Upper lobe of left lung (tissue), 4 donors: ENCODE data around the gene MAGI2.

Experiments
- POLR2A ChIP-seq, 4 donors: fragments of 450-650 bp; IDR thresholded peaks; one replicate each; pipeline ENCODE4 v1.5.1; 2016 to 2017; ENCODE audit warnings: antibody characterized with exemption in 4 of 4, mild to moderate bottlenecking in 2 of 4
- POLR2AphosphoS5 ChIP-seq, 2 donors: sonication (generic); formaldehyde crosslinking; IDR thresholded peaks; one replicate each; pipeline ENCODE4 v1.5.1; 2017; ENCODE audit warnings: antibody characterized with exemption in 2 of 2
- TF ChIP-seq, protein P1 (sequence below), 6 experiments: fragments of 450-650 bp in 4 of 6; fragments of 200-600 bp in 2 of 6; sonication (generic) in 2 of 6; IDR thresholded peaks; one replicate each; pipeline ENCODE4 v1.5.1; 2016 to 2019; ENCODE audit warnings: antibody characterized with exemption in 6 of 6

DNA sequence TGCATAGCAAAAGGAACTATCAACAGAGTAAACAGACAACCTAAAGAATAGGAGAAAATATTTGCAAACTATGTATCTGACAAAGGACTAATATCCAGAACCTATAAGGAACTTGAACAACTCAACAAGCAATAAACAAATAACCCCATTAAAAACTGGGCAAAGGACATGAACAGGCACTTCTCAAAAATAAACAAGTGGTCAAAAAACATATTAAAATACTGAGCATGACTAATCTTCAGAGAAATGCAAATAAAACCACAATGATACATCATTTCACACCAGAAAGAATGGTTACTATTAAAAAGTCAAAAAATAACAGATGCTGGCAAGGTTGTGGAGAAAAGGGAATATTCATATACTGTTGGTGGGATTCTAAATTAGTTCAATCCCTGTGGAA is 17.1 kb downstream of the MAGI2 start:
- TF ChIP-seq POLR2A (IDR thresholded peaks at IDR 0.05) (no peak), POLR2AphosphoS5 (IDR thresholded peaks at IDR 0.05) (no peak)
- TF ChIP-seq, protein P1, sequence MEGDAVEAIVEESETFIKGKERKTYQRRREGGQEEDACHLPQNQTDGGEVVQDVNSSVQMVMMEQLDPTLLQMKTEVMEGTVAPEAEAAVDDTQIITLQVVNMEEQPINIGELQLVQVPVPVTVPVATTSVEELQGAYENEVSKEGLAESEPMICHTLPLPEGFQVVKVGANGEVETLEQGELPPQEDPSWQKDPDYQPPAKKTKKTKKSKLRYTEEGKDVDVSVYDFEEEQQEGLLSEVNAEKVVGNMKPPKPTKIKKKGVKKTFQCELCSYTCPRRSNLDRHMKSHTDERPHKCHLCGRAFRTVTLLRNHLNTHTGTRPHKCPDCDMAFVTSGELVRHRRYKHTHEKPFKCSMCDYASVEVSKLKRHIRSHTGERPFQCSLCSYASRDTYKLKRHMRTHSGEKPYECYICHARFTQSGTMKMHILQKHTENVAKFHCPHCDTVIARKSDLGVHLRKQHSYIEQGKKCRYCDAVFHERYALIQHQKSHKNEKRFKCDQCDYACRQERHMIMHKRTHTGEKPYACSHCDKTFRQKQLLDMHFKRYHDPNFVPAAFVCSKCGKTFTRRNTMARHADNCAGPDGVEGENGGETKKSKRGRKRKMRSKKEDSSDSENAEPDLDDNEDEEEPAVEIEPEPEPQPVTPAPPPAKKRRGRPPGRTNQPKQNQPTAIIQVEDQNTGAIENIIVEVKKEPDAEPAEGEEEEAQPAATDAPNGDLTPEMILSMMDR (IDR thresholded peaks at IDR 0.05) = no peak
